Transverse colon (tissue), 3 donors: Measurements from ENCODE around the gene TPRG1L.

Experiments
- CTCF ChIP-seq, 5 experiments: fragments of 200-600 bp in 3 of 5; fragments of 450-650 bp in 2 of 5; sonication (generic) in 3 of 5; IDR thresholded peaks; 1 replicate in 2 of 5; 2 replicates in 3 of 5; pipeline ENCODE4 v1.5.1; 2016 to 2017; ENCODE audit warnings: antibody characterized with exemption in 5 of 5, inconsistent platforms in 3 of 5, mild to moderate bottlenecking in 2 of 5, moderate library complexity in 1 of 5
- POLR2A ChIP-seq: fragments of 450-650 bp; IDR thresholded peaks from one replicate; pipeline ENCODE4 v1.6.1; 2016; ENCODE audit warnings: antibody characterized with exemption, mild to moderate bottlenecking, moderate library complexity

- no peak for TF ChIP-seq CTCF (IDR thresholded peaks at IDR 0.05)
- no peak for TF ChIP-seq POLR2A
Measured at GRCh38 chr1:3677484-3677883, 52.7 kb downstream of the TPRG1L start.
